Nephron (organoid): ENCODE data around the gene DIS3.
A peak's percentile ranks its signal among the peaks of the same experiment; 100 is the strongest.
"Not testable (repeated sequence)": the region's sequence is repeated elsewhere in the genome, so short reads cannot be mapped to it uniquely, and the experiment has no call there.

Source experiments
- H3K27ac Mint-ChIP-seq, 3 experiments: 2 replicates each; pipeline ENCODE4 v1.8.0; 2020; ENCODE audit warnings: mixed read lengths in 3 of 3, mild to moderate bottlenecking in 2 of 3, moderate library complexity in 1 of 3
- H3K27me3 Mint-ChIP-seq: 2 replicates; pipeline ENCODE4 v1.8.0; 2021; ENCODE audit warnings: low read depth, mild to moderate bottlenecking, moderate library complexity, mixed read lengths
- H3K36me3 Mint-ChIP-seq: 2 replicates; pipeline ENCODE4 v1.8.0; 2020; ENCODE audit warnings: low read depth, mixed read lengths
- H3K4me1 Mint-ChIP-seq: 2 replicates; pipeline ENCODE4 v1.8.0; 2020; ENCODE audit warnings: mixed read lengths
- H3K4me3 Mint-ChIP-seq, 3 experiments: 2 replicates each; pipeline ENCODE4 v1.8.0; 2020; ENCODE audit warnings: mild to moderate bottlenecking in 3 of 3, mixed read lengths in 3 of 3, moderate library complexity in 2 of 3
- H3K9me3 Mint-ChIP-seq: 2 replicates; pipeline ENCODE4 v1.8.0; 2020; ENCODE audit warnings: mixed read lengths
- CTCF ChIP-seq, 3 experiments: fragments of 200-600 bp; sonication (generic); IDR thresholded peaks; one replicate each; pipeline ENCODE4 v1.5.0; 2021; ENCODE audit warnings: antibody characterized with exemption in 3 of 3; ENCODE audit not compliant: unreplicated experiment in 3 of 3

The DIS3 gene

GRCh38 chr13:72792640-72793039 is 10.9 kb upstream of the DIS3 start:
- TF ChIP-seq CTCF (IDR thresholded peaks at IDR 0.05; ENCODE audit: unreplicated experiment in 3 of 3), result no peak
- H3K27me3 Mint-ChIP-seq, result no peaks in the 10 kb centered on the region
- no peaks in the 10 kb centered on the region for H3K4me1 Mint-ChIP-seq
- no peak overlapping the region for H3K27ac Mint-ChIP-seq
- peaks cover 64% of the 10 kb centered on the region for H3K36me3 Mint-ChIP-seq
- peaks cover 3% of the 10 kb centered on the region for H3K9me3 Mint-ChIP-seq
- H3K4me3 Mint-ChIP-seq, result no peak overlapping the region

- Mint-ChIP-seq H3K9me3 (peaks cover 3% of the 10 kb centered on the region), H3K36me3 (peaks cover 50% of the 10 kb centered on the region), H3K4me3 (no peak overlapping the region), H3K27ac (no peak overlapping the region), H3K4me1 (peaks cover 10% of the 10 kb centered on the region), H3K27me3 (no peaks in the 10 kb centered on the region)
- no peak for TF ChIP-seq CTCF (IDR thresholded peaks at IDR 0.05; ENCODE audit: unreplicated experiment in 3 of 3)
Observed at GRCh38 chr13:72788831-72789230, 7.1 kb upstream of the DIS3 start.

- not testable (repeated sequence) for H3K27me3 Mint-ChIP-seq, H3K9me3 Mint-ChIP-seq, H3K27ac Mint-ChIP-seq
- peak overlapping the region in 2 of 3 experiments; percentile 40 to 60 for H3K4me3 Mint-ChIP-seq
- peaks cover 44% of the 10 kb centered on the region for H3K4me1 Mint-ChIP-seq
- peaks cover 26% of the 10 kb centered on the region for H3K36me3 Mint-ChIP-seq
Observed at GRCh38 chr13:72784679-72785078, 3.0 kb upstream of the DIS3 start.

- Mint-ChIP-seq H3K27ac (peak overlapping the region; percentile 98 to 99 (median 99)), H3K9me3 (no peaks in the 10 kb centered on the region), H3K4me3 (peak overlapping the region; percentile 99 to 100 (median 99)), H3K36me3 (peaks cover 31% of the 10 kb centered on the region), H3K4me1 (peaks cover 49% of the 10 kb centered on the region), H3K27me3 (no peaks in the 10 kb centered on the region)
- no peak for TF ChIP-seq CTCF (IDR thresholded peaks at IDR 0.05; ENCODE audit: unreplicated experiment in 3 of 3)
Observed at GRCh38 chr13:72782717-72783116, 1.0 kb upstream of the DIS3 start.

GRCh38 chr13:72774019-72774418 is 7.7 kb downstream of the DIS3 start:
- H3K9me3 Mint-ChIP-seq, result no peaks in the 10 kb centered on the region
- TF ChIP-seq CTCF (IDR thresholded peaks at IDR 0.05; ENCODE audit: unreplicated experiment in 3 of 3), result no peak
- H3K27me3 Mint-ChIP-seq, result no peaks in the 10 kb centered on the region

GRCh38 chr13:72763411-72763810 is 18.3 kb downstream of the DIS3 start:
- TF ChIP-seq CTCF (IDR thresholded peaks at IDR 0.05; ENCODE audit: unreplicated experiment in 3 of 3), result no peak
- Mint-ChIP-seq H3K27me3 (no peaks in the 10 kb centered on the region), H3K9me3 (no peaks in the 10 kb centered on the region), H3K4me1 (no peaks in the 10 kb centered on the region), H3K36me3 (peaks cover 78% of the 10 kb centered on the region), H3K4me3 (no peak overlapping the region), H3K27ac (no peak overlapping the region)

More at GRCh38 chr13:72774019-72774418, 7.7 kb downstream of the DIS3 start:
- no peak overlapping the region for H3K4me3 Mint-ChIP-seq
- no peak overlapping the region for H3K27ac Mint-ChIP-seq
- peaks cover 70% of the 10 kb centered on the region for H3K36me3 Mint-ChIP-seq
- no peaks in the 10 kb centered on the region for H3K4me1 Mint-ChIP-seq
